HG02840 (cell line): ENCODE measurements around the gene HAO2.
"Not testable (repeated sequence)": the region's sequence is repeated elsewhere in the genome, so short reads cannot be mapped to it uniquely, and the experiment has no call there.

ENCODE experiments used
- ATAC-seq: cut with Tn5 transposase; IDR thresholded peaks from one replicate; pipeline ENCODE4 v1.9.1; 2021; ENCODE audit warnings: mild to moderate bottlenecking, moderate library complexity, moderate number of reproducible peaks; ENCODE audit not compliant: unreplicated experiment, low FRiP score

The HAO2 gene

DNA sequence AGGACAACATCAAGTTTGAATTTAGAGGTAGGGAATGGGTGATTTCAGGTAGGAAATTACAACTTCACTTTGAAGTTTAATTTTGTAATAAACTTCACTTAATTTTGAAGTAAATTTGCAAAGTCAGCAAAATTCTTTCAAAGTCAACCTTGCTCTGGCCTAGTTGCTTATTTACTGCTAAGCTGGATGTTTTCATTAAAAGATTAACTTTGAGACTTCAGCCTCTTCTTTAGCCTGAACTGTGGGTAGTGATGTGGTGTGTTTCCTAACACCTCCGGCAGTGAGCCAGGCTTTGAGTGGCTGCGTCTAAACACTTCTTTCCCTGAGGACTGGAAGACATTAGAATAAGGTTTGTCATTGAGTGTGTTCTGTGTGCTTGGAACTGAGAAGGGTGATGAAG is at the start of gene HAO2:
Gene HAO2, plus strand, starts transcription at position 232 of the 400 bp plus-strand sequence. CDS start 12,301 bp downstream, outside the sequence.
- ATAC-seq = no peak

- no peak for ATAC-seq
Observed at GRCh38 chr1:119320100-119320499, 48.5 kb upstream of the HAO2 start.

- no peak for ATAC-seq
Observed at GRCh38 chr1:119321666-119322419, 46.7 kb upstream of the HAO2 start.

GRCh38 chr1:119323216-119323982 is 45.2 kb upstream of the HAO2 start:
- ATAC-seq = no peak

- no peak for ATAC-seq
Observed at GRCh38 chr1:119324198-119324597, 44.4 kb upstream of the HAO2 start.

DNA sequence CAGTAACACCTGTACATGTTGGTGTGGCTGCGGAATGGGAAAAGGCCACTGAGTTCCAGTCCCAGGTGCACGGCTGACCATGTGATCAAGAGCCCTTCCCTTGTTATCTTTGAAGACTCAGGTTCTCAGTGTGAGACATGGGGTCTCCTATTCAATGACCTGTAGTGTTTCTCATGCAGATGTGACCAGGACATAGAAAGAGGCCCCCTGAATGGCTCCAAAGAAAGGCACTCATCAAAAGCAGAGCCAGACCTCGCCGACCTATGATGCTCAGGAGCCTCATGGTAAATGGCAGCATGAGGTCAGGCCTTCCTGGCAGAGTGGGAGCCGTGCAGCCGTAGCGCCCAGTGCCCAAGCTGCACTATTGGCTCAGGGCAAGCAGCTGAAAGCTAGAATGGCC is 42.3 kb upstream of the HAO2 start:
- no peak for ATAC-seq

DNA sequence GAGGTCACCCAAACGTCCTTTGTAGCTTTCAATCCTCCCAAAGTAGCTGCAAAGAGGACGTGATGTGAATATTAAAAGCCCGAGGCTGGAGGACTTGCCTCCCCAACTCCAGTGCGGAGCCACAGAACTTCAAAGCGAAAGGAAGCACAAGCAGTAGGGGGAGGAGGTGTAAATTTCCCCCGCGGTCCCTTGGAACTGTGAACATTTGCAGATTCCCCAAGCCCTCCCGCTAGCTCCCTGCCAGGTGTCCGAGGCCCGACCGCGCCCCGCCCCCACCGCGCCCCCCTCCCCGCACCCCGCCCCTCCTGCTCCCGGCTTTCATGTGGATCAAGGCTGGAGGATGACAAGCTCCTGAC is 41.5 kb upstream of the HAO2 start:
- no peak for ATAC-seq

DNA sequence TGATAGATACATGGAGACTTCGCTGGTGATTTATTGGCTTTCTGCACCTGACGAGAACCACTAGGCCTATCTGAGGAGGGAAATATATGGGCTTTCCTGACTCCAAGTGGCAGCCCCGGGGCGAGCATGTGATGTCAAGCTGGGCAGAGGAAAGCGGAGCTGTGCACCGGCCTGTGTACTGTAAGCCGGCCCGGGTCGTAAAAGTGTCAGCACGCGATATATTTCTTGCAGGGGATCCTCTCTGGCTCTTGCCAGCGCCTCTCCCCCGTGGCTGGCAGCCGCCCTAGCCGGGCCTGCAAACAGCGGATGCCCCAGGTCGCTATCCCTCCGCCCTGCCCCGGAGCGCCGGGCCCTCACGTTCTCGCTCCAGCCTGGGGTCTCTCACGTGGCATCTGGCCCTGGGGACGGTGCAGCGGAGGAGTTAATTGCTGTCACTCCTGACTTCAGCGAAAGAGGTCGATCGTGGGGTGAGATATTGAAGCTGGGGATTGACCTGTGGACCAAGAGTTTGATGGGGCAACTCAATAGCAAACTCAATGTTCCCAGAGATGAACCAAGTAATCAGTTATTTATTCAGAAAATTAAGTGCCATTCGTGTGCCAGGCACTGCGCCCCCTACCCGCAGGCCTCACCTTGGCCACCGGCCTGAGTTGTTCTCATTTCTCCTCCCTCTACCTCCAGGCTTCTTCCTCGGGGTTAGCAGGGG is 41.0 kb upstream of the HAO2 start:
- no peak for ATAC-seq

DNA sequence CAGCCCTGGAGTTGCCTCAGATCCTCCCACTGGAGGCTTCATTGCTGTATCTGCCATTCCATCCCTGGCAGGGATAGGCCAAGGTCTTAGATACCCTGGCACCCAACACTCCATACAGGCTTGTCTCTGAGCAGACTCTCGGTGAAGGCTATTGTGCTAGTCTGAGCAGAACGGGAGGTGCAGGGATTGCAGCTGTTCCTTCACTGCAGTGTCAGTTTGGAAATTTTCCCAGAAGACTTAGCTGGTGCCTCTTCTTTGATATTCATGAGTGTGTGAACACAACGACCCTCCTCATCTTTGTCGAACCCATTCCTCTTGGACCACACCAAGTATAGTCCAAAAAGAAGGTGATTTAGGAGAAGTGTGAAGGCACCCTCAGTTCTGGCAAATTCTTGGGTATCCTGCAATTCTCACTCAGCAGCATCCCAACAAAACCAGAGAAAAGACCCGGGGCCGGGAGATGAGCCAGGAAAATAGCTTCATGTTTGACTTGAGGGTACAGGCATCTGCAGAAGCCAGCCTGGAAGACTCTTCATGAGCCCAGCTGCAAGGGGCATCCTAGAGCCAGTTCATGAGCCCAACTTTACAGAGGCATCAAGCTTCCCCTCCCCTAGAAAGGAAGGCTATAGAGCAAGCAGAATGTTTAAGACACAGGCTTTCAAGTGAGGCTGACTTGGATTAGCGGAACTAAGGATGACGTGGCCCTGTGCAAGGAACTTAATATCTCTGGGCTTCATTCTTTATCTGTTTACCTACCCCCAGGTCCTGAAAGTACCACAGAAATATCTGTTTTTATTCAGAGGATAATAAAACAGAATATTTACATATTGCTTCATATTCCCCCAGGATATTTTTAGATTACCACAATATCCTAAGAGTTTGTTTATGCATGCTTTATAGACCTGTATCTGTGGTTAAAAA is 38.8 kb upstream of the HAO2 start:
- no peak for ATAC-seq

- no peak for ATAC-seq
Observed at GRCh38 chr1:119330466-119331189, 38.0 kb upstream of the HAO2 start.

DNA sequence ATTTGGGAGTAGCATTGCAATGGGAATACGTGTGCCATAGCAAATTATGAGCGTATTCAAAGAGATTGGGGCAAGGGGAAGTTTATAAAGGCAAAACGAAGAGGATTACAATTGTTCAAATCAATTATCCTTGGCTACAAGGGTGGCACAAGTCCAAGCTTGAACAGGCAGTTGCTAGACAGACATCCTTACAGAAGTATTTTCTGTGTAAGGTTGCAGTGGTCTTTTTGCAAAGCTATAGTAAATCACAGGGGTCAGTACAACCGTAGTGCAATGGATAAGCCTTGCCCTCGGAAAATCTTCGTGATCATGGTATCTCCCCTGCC is 37.4 kb upstream of the HAO2 start:
- ATAC-seq = no peak

GRCh38 chr1:119331915-119332314 is 36.7 kb upstream of the HAO2 start:
- no peak for ATAC-seq

DNA sequence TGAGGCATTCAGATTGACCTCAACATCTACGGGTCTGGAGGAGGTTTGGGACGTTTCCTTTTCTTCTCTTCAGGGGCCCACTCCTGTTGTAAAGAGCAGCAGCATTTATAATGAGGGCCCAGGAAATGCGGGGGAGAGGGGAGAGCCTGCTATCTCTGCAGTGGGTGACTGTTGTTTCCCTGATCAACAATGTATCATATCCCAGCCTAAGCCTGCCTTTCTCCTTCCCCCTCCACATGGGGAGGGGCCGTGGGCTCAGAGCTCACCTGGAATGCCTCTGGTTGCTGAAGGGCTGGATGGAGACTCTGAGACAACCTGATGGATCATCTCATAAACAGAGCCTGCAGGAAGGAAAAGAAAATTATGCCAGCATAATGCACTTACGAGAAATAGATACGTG is 36.0 kb upstream of the HAO2 start:
- ATAC-seq = no peak

DNA sequence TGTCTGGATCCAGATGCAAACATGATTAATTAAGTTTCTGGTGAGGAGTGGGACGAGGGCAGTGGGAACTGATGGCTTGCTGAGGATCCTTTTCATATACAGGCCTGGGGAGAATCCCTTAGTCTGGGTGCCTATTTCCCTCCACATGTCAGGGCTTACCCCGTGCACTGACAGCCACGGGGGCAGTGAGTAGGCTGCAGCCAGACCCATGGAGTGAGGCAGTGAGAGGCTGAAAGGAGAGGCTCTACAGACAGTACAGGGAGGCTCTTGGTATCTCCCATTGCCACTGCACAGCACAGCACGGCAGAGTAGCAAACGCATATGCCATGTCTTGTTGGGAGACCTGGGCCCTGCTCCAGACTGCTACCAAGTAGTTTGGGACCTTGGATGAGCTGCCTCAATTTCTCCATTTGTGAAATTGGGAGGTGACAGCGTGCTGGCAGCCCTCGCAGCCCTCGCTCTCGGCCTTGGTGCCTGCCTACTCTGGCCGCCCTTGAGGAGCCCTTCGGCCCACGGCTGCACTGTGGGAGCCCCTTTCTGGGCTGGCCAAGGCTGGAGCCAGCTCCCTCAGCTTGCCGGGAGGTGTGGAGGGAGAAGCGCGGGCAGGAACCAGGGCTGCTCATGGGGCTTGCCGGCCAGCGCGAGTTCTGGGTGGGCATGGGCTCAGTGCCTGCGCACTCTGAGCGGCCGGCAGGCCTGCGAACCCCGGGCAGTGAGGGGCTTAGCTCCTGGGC is 35.3 kb upstream of the HAO2 start:
- no peak for ATAC-seq

GRCh38 chr1:119333897-119334250 is 34.7 kb upstream of the HAO2 start:
- not testable (repeated sequence) for ATAC-seq

GRCh38 chr1:119336848-119337247 is 31.7 kb upstream of the HAO2 start:
- no peak for ATAC-seq

DNA sequence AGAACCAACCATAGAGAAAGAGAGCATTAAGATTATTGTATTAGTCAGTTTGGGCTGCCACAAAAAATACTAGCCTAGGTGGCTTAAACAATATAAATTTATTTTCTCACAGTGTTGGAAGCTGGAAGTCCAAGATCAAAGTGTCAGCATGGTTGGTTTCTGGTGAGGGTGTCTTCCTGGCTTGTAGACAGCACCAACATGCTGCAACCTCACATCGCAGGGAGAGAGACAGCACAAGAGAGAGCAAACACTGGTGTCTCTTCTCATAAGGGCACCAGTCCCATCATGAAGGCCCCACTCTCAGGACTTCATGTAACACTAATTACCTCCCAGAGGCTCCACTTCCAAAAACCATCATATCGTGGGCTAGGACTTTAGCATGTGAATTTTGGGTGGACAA is 30.6 kb upstream of the HAO2 start:
- ATAC-seq = no peak

GRCh38 chr1:119338757-119339156 is 29.8 kb upstream of the HAO2 start:
- ATAC-seq = no peak

DNA sequence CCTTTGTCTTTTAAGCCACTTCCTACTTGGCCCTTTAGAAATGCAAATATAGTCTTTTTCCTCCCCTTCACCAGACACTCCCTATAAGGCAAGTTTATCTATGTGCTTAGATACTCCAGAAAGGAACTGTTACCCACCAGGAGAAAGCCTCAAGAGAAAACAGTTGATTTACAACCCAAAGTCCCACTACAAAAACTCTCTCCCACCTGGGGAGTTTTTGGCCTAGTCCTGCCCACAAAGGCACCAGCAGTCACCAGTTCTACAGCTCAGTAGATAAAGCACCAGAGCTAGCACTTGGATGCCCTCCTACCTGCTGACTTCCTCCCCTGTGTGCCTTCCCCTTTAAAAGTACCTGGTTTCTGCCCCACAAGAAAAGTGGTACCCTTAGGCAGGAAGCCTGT is 27.7 kb upstream of the HAO2 start:
- ATAC-seq = no peak
